Measurements from ENCODE around the gene SLX1A.
"Not testable (repeated sequence)": the region's sequence is repeated elsewhere in the genome, so short reads cannot be mapped to it uniquely, and the experiment has no call there.

The SLX1A gene

GRCh38 chr16:30193615-30194014, at the start of gene SLX1A, which contains the start of gene BOLA2B:
Gene SLX1A (plus strand): TSS chr16:30193875. CDS start chr16:30194085, 210 bp downstream.
Gene BOLA2B (minus strand): TSS chr16:30193666. CDS start chr16:30193595, 71 bp downstream.
- DNase-seq (ENCODE audit: low read depth), result not testable (repeated sequence)
- H3K4me3 ChIP-seq (ENCODE audit: low read length), result peak within 1 kb of the TSS; percentile 38

DNA sequence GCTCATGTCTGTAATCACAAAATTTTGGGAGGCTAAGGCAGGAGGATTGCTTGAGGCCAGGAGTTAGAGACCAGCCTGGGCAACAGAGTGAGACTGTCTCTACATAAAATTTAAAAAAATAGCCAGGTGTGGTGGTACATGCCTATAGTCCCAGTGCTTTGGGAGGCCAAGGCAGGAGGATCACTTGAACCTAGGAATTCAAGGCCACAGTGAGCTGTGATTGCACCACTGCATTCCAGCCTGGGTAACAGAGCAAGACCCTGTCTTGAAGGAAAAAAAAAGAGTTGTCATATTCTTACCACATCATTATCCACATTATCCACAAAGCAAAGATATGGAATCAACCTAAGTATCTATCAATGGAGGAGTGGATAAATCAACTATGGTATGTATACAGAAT, 49.7 kb upstream of the SLX1A start:
- TF ChIP-seq CTCF (IDR thresholded peaks at IDR 0.05; ENCODE audit: insufficient read depth, low read depth, low read length, missing control alignments), result no peak
- DNase-seq (ENCODE audit: low read depth), result no peak
- H3K4me3 ChIP-seq (ENCODE audit: low read length), result no peak overlapping the region

DNA sequence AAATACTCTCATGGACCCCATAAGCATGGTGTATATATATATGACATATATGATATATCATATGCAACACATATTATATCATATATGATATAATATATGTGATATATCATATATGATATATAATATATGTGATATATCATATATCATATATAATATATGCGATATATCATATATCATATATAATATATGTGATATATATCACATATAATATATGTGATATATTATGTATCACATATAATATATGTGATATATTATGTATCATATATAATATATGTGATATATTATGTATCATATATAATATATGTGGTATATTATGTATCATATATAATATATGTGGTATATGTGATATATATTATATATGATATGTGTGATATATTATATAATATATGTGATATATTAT, 48.8 kb upstream of the SLX1A start:
- no peak overlapping the region for H3K4me3 ChIP-seq (ENCODE audit: low read length)
- TF ChIP-seq CTCF (IDR thresholded peaks at IDR 0.05; ENCODE audit: insufficient read depth, low read depth, low read length, missing control alignments), result no peak
- no peak for DNase-seq (ENCODE audit: low read depth)

DNA sequence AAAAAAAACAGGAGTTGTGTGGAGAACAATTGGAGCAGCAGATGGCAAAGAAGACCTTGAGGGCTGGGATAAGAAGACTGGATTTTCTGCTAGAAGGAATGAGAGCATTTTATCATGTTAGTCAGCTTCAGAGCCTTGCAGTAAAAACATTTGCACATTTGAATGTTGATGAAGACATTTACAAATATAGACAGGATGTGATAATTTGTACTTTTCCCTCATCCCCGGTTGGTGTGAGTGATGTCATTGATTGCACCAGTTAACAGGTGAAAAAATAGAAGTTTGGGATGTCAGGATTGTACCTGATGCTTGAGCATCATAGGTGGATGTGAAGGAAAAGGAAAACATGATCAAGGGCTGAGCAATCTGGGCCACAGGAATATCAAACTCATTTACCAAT, 48.0 kb upstream of the SLX1A start:
- no peak for DNase-seq (ENCODE audit: low read depth)
- H3K4me3 ChIP-seq (ENCODE audit: low read length), result no peak overlapping the region
- no peak for TF ChIP-seq CTCF (IDR thresholded peaks at IDR 0.05; ENCODE audit: insufficient read depth, low read depth, low read length, missing control alignments)

DNA sequence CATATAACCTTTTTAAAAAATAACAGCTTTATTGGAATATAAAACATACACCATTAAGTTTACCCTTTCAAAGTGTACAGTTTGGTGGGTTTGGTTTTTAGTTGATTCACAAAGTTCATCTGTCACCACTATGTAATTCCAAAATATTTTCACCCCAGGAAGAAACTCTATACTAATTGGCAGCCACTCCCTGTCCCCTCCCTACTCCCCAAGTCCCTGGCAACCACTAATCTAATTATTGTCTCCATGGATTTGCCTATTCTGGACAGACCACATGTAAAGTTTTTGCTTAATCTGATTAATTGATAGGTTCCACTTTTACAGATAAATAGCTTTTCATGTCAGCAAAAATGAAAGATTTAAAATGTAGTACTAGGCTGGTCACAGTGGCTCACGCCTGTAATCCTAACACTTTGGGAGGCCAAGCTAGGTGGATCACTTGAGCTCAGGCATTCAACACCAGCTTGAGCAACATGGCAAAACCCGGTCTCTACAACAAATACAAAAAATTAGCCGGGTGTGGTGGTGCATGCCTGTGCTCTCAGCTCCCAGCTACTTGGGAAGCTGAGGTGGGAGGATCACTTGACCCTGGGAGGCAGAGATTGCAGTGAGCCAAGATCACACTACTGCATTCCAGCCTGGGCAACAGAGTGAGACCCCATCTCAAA, 45.7 kb upstream of the SLX1A start:
- DNase-seq (ENCODE audit: low read depth), result no peak
- no peak overlapping the region for H3K4me3 ChIP-seq (ENCODE audit: low read length)
- TF ChIP-seq CTCF (IDR thresholded peaks at IDR 0.05; ENCODE audit: insufficient read depth, low read depth, low read length, missing control alignments), result no peak

DNA sequence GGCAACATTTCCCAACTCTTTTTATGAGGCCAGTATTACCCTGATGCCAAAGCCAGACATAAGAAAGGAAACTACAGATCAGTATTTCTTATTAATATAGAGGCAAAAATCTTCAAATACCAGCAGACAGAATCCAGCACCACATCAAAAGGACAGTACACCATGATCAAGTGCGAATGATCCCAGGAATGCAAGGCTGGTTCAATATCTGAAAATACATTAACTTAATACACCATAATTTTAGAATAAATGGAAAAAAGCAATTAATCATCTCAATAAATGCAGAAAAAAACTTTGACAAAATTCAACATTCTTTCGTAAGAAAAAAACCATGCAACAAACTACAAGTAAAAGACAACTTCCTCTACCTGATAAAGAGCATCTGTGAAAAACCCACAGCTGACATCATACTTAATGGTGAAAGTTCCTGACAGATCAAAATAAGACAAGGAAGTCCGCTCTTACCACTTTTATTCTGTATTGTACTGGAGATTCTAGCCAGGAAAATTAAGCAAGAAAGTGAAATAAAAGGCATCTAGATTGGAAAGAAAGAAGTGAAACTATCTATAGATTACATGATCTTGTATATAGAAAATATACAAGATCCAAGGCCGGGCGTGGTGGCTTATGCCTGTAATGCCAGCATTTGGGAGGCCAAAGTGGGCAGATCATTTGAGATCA, 44.3 kb upstream of the SLX1A start:
- no peak overlapping the region for H3K4me3 ChIP-seq (ENCODE audit: low read length)
- no peak for DNase-seq (ENCODE audit: low read depth)
- TF ChIP-seq CTCF (IDR thresholded peaks at IDR 0.05; ENCODE audit: insufficient read depth, low read depth, low read length, missing control alignments), result no peak

DNA sequence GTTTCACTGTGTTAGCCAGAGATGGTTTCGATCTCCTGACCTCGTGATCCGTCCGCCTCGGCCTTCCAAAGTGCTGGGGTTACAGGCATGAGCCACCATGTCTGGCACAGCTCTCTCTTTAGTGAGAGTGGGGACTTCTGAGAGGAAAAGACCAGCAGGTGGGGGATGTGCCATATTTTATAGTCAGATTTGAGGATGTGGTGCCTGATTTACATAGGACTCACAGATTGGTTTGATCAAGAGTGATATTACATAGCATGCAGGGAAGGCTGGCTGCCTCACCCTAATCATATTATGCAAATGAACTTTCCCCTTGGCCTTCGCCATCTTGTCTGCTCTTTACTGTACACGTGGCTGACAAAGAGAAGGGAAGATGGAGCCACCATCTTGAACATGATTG, 42.6 kb upstream of the SLX1A start:
- H3K4me3 ChIP-seq (ENCODE audit: low read length), result no peak overlapping the region
- TF ChIP-seq CTCF (IDR thresholded peaks at IDR 0.05; ENCODE audit: insufficient read depth, low read depth, low read length, missing control alignments), result no peak
- DNase-seq (ENCODE audit: low read depth), result no peak

All from epithelial cell of esophagus (primary cell).